ENCODE results near the gene MAP3K1. TPM values are rescaled to one million over a fixed set of nuclear protein-coding genes. Genes with fewer than 3 reads are reported as not detected.

MAP3K1 gene
- total RNA-seq, 1 donor from 2014 or later, result 26.3 TPM

GRCh38 chr5:56871777-56872176, 56.4 kb downstream of the MAP3K1 start:
- no peak for TF ChIP-seq CTCF (conservative IDR thresholded peaks at IDR 0.05)
- Mint-ChIP-seq H3K27me3 (ENCODE audit: low read depth) (no peaks in the 10 kb centered on the region), H3K27ac (ENCODE audit: unreplicated experiment) (no peak overlapping the region), H3K9me3 (no peaks in the 10 kb centered on the region), H3K36me3 (ENCODE audit: low read depth) (peaks cover 12% of the 10 kb centered on the region), H3K4me1 (no peaks in the 10 kb centered on the region), H3K4me3 (no peak overlapping the region)
- no peak for DNase-seq (ENCODE audit: low read depth, low spot score)

- Mint-ChIP-seq H3K27ac (ENCODE audit: unreplicated experiment) (no peak overlapping the region), H3K36me3 (ENCODE audit: low read depth) (peaks cover 19% of the 10 kb centered on the region), H3K4me1 (no peaks in the 10 kb centered on the region), H3K4me3 (no peak overlapping the region), H3K27me3 (ENCODE audit: low read depth) (no peaks in the 10 kb centered on the region), H3K9me3 (no peaks in the 10 kb centered on the region)
- DNase-seq (ENCODE audit: low read depth, low spot score), result no peak
- no peak for TF ChIP-seq CTCF (conservative IDR thresholded peaks at IDR 0.05)
These were observed 57.7 kb downstream of the MAP3K1 start for GRCh38 chr5:56873056-56873455.

GRCh38 chr5:56876327-56876726, 61.0 kb downstream of the MAP3K1 start:
- Mint-ChIP-seq H3K36me3 (ENCODE audit: low read depth) (peaks cover 20% of the 10 kb centered on the region), H3K4me1 (no peaks in the 10 kb centered on the region), H3K27me3 (ENCODE audit: low read depth) (no peaks in the 10 kb centered on the region), H3K27ac (ENCODE audit: unreplicated experiment) (no peak overlapping the region), H3K9me3 (no peaks in the 10 kb centered on the region), H3K4me3 (no peak overlapping the region)
- no peak for TF ChIP-seq CTCF (conservative IDR thresholded peaks at IDR 0.05)
- DNase-seq (ENCODE audit: low read depth, low spot score), result no peak

GRCh38 chr5:56881571-56881970, 66.2 kb downstream of the MAP3K1 start:
- DNase-seq (ENCODE audit: low read depth, low spot score), result no peak
- no peaks in the 10 kb centered on the region for H3K4me1 Mint-ChIP-seq
- H3K9me3 Mint-ChIP-seq, result no peaks in the 10 kb centered on the region
- H3K27me3 Mint-ChIP-seq (ENCODE audit: low read depth), result no peaks in the 10 kb centered on the region
- TF ChIP-seq CTCF (conservative IDR thresholded peaks at IDR 0.05), result no peak
- H3K27ac Mint-ChIP-seq (ENCODE audit: unreplicated experiment), result no peak overlapping the region
- H3K4me3 Mint-ChIP-seq, result no peak overlapping the region
- H3K36me3 Mint-ChIP-seq (ENCODE audit: low read depth), result peaks cover 32% of the 10 kb centered on the region

- DNase-seq (ENCODE audit: low read depth, low spot score), result no peak
- TF ChIP-seq CTCF (conservative IDR thresholded peaks at IDR 0.05), result no peak
- no peaks in the 10 kb centered on the region for H3K4me1 Mint-ChIP-seq
- H3K4me3 Mint-ChIP-seq, result no peak overlapping the region
- peaks cover 46% of the 10 kb centered on the region for H3K36me3 Mint-ChIP-seq (ENCODE audit: low read depth)
- no peaks in the 10 kb centered on the region for H3K27me3 Mint-ChIP-seq (ENCODE audit: low read depth)
- H3K27ac Mint-ChIP-seq (ENCODE audit: unreplicated experiment), result no peak overlapping the region
- peaks cover 3% of the 10 kb centered on the region for H3K9me3 Mint-ChIP-seq
These were observed 78.1 kb downstream of the MAP3K1 start for GRCh38 chr5:56893251-56893951.

Data from neural crest cell (in vitro differentiated cells).